Measurements from ENCODE around the gene ASTN2.
"Not testable (repeated sequence)": the region's sequence is repeated elsewhere in the genome, so short reads cannot be mapped to it uniquely, and the experiment has no call there.

ASTN2 gene

DNA sequence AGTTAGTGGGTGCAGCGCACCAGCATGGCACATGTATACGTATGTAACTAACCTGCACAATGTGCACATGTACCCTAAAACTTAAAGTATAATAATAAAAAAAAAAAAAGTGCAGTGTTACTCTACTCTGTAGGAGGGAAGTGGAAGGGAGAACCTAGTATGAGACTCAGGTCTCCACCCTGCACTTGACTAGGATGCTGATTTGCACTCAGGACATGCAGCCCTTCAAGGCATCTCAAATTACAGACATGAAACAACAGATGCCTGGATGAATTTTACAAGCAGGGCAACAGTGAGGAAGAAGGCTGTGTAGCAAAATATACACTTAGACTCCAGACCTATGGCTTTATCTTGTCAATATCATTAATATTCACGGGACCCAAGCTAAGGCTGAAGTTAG, 711.2 kb downstream of the ASTN2 start:
- no peak for DNase-seq (ENCODE audit: low read depth in 2 of 2)

DNA sequence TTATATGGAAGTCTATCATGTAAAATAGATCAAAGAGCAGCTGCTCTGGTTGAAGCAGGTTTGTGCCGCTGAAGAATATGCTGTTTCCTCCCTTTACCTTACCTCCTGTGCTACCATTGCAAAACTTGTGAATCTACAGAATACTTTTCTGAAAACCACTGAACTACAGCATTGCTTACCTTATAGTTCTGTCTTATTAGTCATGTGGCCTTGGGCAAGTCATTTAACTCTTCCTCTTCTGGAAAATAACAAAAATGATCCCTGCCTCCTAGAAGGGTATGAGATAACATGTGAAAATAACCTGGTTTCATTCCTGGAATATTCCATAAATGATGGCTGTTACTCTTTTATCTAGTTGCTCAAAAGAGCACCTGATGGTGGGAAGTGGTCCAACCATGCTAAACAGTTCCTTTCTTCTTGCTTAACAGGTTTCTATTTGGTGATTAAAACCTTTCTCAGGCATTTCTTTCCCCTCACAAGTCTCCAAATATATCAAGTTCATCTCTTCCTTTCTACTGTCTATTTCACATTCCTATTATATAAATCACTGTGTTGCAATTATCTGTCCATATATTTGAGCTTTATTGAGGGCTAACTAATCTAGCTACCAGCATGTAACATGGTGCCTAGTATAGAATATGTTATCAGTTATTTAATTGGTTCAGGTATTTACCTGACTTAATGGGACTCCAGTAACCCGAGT, 712.8 kb downstream of the ASTN2 start:
- no peak for DNase-seq (ENCODE audit: low read depth in 2 of 2)

DNA sequence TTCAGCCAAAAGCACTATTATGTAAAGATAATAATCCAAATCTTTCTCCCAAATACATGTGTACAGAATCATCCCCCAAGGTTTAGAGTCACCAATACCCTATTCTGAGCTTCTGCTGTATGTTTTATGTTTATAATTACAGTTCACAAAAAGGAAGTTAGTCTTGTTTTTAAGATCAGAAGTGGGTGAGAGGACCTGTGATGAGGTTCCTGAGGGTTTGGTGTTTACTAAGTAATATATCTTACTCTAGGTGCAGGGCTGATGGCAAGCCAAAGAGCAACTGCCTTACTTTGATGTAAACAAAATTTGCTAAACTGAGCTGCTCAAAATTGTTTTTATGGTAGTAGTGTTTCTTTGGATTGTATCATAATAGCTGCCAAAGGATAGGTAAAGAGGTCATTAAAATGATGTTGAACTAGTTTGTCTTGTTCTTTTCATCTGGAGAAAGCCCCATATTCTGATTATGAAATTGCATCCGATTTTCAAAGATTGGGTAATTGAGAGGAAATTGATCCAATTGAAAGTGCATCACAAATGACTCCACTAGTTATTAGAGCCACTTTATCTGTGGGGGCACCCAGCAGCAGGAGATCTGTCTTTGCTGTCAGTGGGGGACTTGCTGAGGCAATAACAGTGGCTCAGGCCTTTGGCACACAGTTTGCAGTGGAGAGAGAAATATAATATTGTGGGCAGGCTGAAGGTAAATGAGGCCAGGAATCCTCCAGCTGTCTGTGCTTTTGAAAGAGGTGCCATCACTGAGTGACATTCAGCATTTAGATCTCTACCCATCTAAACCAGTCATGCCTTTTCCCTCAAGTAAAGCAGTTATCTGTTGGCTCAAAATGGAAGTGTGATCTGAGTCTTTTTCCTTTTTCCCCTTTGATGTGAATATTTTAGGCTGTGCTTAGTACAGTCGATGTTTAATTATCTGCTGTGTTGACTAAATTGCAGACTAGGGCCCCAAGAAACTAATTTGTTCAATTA, 713.7 kb downstream of the ASTN2 start:
- no peak for DNase-seq (ENCODE audit: low read depth in 2 of 2)

DNA sequence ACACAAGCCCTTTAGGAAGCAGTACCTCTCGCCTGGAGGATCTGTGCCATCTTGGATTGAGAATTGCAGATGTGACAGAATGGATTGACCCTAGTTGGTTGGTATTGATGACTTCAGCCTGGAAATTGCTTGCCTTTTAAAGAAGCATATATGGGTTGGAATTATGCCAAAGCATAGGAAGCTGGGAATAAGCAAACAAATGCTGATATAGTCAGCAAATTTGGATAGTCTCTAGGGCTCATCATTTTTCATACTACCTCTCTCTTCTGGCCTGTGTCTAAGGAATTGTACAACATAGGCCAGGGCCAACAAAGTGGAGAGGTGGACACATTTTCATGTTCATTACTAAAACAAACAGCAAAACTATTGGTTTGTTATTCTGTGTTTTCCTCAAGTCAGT, 714.6 kb downstream of the ASTN2 start:
- DNase-seq (ENCODE audit: low read depth in 2 of 2), result no peak

DNA sequence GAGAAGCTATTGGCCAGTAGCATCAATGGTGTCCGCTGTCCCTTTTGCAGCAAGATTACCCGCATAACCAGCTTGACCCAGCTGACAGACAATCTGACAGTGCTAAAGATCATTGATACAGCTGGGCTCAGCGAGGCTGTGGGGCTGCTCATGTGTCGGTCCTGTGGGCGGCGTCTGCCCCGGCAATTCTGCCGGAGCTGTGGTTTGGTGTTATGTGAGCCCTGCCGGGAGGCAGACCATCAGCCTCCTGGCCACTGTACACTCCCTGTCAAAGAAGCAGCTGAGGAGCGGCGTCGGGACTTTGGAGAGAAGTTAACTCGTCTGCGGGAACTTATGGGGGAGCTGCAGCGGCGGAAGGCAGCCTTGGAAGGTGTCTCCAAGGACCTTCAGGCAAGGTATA, 717.0 kb downstream of the ASTN2 start:
- no peak for DNase-seq (ENCODE audit: low read depth in 2 of 2)

DNA sequence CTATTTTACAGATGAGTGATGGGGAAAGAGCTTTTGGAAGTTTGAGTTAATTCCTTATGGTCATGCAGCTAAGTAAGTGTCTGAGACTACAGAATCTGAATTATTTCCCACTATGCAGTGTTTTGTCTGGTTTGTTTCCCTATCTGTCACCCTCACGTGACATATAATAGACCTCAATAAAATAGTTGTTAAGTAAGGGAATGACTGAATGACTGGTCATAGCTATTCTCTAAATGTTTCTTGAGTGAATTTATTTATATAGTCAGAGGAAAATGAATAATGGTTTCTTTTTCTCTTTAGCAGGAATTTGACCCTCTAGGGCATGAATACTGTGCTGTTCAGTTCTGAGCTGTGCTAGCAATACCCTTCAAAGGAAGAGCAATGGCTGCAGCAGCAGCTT, 717.5 kb downstream of the ASTN2 start:
- DNase-seq (ENCODE audit: low read depth in 2 of 2), result no peak

DNA sequence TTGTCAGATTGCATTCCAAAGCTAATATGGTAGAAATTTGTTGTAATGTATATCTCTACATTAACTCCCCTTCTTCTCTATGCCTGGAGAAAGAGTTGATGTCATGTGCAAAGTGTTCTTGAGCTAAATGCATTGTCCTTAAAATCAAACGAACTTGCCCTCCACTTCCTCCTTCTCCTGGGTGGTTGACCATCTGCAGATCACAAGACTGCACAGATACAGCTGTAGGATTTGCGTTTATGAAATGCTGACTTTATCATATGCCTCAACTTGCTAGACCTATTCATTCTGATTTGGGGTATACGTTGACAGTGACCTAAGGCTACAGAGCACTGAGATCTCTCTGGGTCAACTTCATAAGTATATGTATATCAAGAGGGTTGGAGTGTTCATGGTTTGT, 719.4 kb downstream of the ASTN2 start:
- DNase-seq (ENCODE audit: low read depth in 2 of 2), result no peak

DNA sequence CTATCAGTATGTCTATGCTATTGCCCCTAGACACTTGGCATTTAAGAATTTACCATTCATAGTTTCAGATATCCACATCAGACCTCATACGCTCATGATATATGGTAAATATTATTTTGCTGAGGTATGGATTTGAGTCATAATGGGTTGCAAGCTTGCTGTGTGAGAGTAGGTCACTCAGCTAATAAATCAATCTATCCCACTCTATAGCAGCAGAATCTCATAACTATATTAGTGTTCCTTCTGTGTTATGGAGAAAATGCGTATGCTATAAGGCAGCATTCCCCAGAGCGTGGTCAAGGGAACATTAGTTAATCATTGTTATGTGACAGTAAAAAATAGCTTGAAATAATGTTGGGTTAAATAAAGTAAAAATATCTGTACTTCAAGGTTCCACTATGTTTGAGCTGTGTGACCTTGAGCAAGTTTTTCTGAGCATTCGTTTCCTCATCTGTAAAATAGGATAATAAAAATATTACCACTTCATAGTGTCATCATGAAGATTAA, 720.0 kb downstream of the ASTN2 start:
- DNase-seq (ENCODE audit: low read depth in 2 of 2), result no peak

DNA sequence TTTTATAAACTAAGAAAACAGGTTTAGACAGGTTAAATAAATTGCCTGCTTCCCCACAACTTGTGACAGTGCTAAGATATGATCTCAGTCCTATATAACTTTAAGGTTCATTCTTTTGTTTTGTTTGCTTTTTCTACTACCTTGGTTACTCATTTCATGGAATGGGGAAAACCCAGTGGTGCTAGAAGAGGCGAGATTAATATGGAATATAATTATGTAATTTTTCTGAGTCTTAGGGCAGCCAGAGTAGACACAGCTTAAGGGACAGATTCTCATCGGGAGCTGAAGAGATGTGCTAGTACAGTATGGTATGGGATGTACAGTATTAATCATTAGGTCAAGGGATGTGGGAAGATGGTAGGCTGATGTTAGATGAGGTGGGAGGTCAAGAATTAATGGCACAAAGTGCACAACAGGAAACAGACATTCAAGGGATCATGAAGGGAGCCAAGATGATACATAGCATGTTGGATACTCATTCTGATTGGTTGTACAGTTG, 721.6 kb downstream of the ASTN2 start:
- no peak for DNase-seq (ENCODE audit: low read depth in 2 of 2)

DNA sequence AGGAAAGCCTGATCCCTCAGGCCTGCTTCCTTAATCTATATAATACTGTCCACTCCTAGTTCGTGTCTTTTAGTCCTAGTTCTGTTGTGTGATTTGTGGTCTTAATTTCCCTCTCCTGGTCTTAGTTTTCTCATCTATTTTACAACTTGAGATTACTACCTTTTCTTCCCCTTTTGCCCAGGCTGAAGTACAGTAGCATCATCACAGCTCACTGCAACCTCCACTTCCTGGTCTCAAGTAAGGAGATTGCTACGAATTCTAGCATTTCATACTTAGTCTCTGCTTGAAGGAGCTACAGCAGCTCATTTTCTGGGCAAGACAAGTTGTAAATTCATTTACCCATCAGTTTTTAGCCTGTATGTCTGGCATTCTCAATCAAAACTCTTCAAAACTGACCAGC, 722.2 kb downstream of the ASTN2 start:
- DNase-seq (ENCODE audit: low read depth in 2 of 2), result no peak

DNA sequence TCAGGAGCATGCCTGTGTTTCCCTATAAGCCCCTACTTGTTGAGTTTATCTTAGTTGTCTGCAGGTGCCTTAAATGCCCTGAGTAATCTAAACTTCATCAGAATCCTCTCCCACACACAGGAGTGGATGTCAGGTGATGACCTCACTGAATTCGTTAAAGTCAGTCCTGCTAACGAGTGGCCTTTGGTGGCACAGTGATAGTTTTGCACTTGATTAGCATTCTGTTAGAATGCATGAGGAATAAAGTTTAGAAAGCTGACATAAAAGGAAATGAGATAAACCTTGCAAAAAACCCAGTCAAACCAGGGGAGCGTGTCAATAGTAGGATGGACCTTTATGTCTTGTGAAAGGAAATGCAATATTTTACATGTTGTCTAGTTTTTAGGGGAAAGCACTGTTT, 723.2 kb downstream of the ASTN2 start:
- no peak for DNase-seq (ENCODE audit: low read depth in 2 of 2)

DNA sequence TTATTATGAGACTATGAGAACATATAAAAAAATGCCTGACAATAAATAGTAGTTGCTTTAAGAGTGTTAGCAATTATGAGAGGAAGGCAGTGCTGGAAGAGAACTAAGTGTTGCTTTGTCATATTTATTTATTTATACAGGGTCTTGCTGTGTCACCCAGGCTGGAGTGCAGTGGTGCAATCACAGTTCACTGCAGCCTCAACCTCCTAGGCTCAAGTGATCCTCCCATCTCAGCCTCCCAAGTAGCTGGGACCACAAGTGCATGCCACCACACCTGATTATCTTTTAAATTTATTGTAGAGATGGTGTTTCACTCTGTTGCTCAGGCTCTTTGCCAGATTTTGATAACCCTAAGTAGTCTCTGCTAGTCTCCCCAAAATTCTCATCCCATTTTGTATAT, 724.1 kb downstream of the ASTN2 start:
- not testable (repeated sequence) for DNase-seq (ENCODE audit: low read depth in 2 of 2)

DNA sequence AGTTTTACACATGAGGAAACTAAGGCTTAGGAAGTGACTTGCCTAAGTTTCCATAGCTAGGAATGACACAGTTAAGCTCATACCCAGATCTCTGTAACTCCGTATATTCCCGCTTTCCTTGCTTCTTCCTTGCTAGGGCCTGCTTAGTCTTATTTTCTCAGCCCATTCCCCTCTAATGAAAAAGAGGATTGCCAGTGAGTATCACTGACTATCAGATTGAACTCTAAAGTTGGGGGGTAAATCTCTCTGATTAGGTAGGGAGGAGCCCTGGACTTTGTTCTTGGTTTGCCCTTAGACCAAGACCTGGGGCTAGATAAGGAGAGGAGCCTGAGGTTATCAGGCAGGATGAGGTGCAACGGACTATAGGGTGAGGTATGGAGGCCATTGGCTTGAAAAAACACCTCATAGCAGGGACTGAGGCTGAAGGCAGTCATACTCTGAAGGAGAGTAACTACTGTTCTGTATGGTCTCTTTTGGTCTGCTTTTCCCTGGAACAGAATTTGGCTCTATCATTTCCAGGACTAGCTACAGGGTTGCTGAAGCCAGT, 725.3 kb downstream of the ASTN2 start:
- no peak for DNase-seq (ENCODE audit: low read depth in 2 of 2)

DNA sequence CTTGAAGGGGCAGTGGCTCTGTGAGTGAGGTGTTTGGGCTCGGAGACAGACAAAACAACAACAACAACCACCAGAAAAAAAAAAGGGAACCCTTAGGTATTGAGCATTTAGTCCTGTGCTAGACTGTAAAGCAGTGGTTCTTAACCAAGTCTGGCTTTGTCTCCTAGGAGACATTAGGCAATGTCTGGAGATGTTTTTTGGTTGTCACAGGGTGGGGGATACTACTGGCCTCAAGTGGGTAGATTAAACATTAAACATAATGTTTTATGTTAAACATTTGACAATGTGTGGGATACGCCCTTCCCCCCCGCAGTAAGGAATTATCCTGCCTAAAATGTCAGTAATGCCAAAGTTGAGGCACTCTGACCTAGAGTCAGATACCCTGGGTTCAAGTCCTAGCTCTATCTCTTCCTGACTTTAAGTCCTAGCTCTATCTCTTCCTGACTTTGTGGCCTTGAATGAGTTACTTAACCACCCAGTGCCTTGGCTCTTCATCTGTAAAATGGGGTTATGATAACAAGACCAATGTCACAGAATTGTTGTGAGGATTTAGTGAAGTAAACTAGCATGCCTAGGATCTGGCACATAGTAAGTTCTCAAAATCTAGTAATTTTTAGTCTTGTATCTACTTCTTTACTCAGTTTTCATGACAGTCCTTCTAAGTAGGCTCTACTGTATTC, 725.9 kb downstream of the ASTN2 start:
- DNase-seq (ENCODE audit: low read depth in 2 of 2), result no peak

DNA sequence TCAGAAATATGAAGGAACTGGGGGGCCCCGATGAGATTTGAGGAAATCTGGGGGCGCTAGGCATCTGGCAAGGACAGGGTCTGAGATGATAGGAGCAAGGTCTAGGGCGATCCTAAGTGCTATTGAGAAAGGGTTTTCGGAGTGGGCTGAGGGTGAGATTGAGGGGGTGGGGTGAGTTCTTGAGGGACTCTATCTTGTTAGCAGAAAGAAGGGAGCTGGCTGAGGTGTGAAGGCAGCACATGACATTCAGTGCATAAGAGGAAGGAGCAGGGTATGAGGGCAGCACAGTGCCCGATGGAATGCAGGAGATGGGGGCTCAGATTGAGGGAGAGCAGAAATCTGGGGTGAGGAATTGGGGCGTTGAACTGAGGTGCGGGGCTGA, 727.1 kb downstream of the ASTN2 start:
- no peak for DNase-seq (ENCODE audit: low read depth in 2 of 2)

DNA sequence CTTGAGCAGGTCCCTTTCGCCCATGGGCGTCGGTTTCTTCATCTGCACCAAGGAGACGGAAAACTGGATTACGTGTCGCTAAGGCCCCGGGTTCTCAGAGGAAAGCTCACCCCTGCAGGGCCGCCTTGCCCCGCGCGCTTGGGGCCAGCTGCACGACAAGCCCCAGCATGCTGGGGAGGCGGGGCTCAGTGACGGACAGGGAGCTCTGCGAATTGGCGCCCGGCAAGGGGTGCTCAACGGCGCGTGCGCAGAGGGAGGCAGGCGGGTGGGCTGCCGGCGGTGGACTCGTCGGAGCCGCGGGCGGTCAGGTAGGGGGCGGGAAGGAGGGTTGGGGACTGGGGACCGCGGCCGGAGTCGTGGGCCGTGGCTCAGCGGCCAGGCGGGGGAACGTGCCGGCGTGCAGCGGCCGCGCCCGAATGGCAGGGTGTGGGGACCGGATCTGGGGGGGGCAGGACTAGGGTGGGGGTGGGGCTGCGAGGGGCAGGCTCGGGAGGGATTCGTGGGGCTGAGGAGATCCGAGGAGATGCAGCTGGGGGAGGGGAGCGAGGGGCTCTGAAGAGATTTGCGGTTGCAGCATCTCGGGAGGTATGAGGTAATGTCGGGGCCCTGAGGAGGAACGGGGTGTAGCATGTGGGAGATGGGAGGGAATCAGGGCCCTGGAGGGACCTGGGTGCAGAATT, 727.6 kb downstream of the ASTN2 start, which contains the start of gene TRIM32:
TRIM32 (plus strand) TSS at position 232 of the 680 bp plus-strand sequence. CDS start 10,438 bp downstream, outside the sequence.
- peak; percentile 83 to 96 for DNase-seq (ENCODE audit: low read depth in 2 of 2)

DNA sequence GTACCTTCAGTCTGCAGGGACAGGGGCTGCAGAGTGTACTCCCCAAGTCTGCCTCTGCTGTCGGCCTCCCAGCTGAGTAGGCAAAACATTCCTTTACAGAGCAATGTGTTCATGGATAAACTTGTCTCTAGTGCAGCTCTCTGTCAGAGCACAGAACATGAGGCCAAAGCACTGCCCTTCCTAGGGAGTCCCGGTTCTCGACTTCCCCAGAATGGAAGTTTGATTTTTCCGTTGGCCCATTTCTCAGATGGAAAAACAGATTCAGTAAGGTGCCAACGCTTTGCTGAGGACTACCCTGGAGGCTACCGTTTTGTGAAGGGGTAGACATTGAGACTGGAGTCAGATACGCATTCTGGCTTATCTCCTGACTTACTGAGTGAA, 728.2 kb downstream of the ASTN2 start:
- no peak for DNase-seq (ENCODE audit: low read depth in 2 of 2)

DNA sequence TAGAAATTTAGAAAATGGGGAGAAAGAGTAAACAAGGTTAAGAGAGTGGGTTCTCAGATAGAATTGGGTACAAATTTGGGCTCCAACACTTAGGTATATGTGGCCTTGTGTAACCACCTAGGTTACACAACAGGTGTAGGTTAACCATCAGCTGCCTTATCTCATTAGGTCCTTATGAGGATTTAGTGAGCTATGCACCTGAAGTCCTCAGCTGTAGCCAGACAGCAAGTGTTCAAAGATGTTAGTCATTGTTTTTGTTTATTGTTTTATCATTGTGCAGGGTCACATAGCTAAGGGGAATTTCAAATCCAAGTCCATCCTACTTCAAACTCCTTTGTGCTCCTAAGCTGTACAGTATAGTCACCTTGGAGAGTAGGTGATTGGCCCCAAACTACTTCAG, 728.7 kb downstream of the ASTN2 start:
- no peak for DNase-seq (ENCODE audit: low read depth in 2 of 2)

DNA sequence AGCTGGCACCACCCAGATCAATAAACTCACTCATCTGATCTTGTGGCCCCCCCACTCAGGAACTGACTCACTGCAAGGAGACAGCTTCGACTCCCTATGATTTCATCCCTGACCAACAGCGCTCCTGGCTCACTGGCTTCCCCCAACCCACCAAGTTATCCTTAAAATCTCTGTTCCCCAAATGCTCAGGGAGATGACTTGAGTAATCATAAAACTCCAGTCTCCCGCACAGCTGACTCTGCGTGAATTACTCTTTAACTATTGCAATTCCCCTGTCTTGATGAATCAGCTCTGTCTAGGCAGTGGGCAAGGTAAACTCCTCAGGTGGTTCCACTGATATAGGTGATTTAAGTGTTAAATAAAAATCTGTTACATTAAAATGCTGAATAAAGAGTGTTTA, 729.7 kb downstream of the ASTN2 start:
- no peak for DNase-seq (ENCODE audit: low read depth in 2 of 2)

DNA sequence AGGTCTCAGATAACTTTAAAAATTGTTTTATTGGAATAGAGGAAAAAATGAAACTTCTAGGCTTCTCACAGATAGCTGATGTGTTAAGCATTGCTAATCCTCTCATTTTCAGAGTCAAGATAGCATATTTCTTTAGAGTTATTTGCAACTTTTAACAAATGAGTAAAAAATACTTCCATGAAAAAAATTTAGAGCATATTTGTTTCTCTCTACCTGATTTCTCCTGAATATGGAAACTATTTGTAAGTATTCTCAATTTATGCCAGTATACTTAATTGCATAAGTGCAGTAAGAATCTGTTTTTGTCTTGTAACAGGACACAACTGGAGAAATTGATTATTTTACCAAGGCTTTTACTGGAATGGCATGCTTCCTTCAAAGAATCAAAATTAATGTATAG, 731.3 kb downstream of the ASTN2 start:
- DNase-seq (ENCODE audit: low read depth in 2 of 2), result no peak
